Endothelial cell of umbilical vein (primary cell): Measurements from ENCODE around the gene CAMK2N1. TPM values are rescaled to one million over a fixed set of nuclear protein-coding genes. Genes with fewer than 3 reads are reported as not detected.

ENCODE experiments used
- BruUV-seq: library from RNA; stranded (reverse); fragments of 400-500 nt; replicated peaks from 2 replicates; lab custom pipeline; 2021; lab: Mats Ljungman, UMichigan
- CTCF ChIA-PET: fragments of 300-600, 350-600 bp; sonication (Branson Sonifier 250); formaldehyde crosslinking; loops from one replicate; lab custom pipeline; 2021; ENCODE audit warnings: antibody characterized with exemption, inconsistent platforms; lab: Charles Lee
- POLR2A ChIA-PET: fragments of 300-600, 350-600 bp; sonication (Branson Sonifier 250); formaldehyde crosslinking; loops from one replicate; lab custom pipeline; 2021; ENCODE audit warnings: antibody characterized with exemption, inconsistent platforms; lab: Charles Lee
- DNase-seq: peaks from one replicate; pipeline ENCODE4 v3.0.0-alpha.2; 2011; ENCODE audit warnings: low read depth, low spot score
- FAIRE-seq: peaks from 2 replicates; lab custom pipeline; 2011; peaks lifted over from hg19 to GRCh38; lab: Jason Lieb, UNC
- H2AFZ ChIP-seq: 2 replicates; pipeline ENCODE4 v1.6.0; 2012; ENCODE audit warnings: low read depth, low read length, control low read depth, inconsistent platforms
- H3K27ac ChIP-seq: 2 replicates; pipeline ENCODE4 v1.5.1; 2011; ENCODE audit warnings: low read depth, mild to moderate bottlenecking, control low read depth, low read length, moderate library complexity; ENCODE audit not compliant: insufficient read depth
- H3K27me3 ChIP-seq, 2 experiments: 2 replicates each; pipeline versions ENCODE4 v1.6.0 to v1.6.1; 2011; ENCODE audit warnings: low read length in 2 of 2, mixed read lengths in 1 of 2; ENCODE audit not compliant: control insufficient read depth in 2 of 2, insufficient read depth in 2 of 2
- H3K36me3 ChIP-seq, 2 experiments: 2 replicates in 1 of 2; 3 replicates in 1 of 2; pipeline ENCODE4 v1.5.1; 2011; ENCODE audit warnings: low read length in 2 of 2, mild to moderate bottlenecking in 1 of 2, moderate library complexity in 1 of 2; ENCODE audit not compliant: control insufficient read depth in 2 of 2, insufficient read depth in 2 of 2; ENCODE audit errors: extremely low read depth in 1 of 2
- H3K4me1 ChIP-seq: 3 replicates; pipeline ENCODE4 v1.5.1; 2011; ENCODE audit warnings: mild to moderate bottlenecking, low read length; ENCODE audit not compliant: control insufficient read depth, insufficient read depth; ENCODE audit errors: extremely low read depth
- H3K4me2 ChIP-seq: 2 replicates; pipeline ENCODE4 v1.6.1; 2011; ENCODE audit warnings: low read length, control low read depth, mixed read lengths; ENCODE audit not compliant: insufficient read depth
- H3K4me3 ChIP-seq, 3 experiments: fragments of 200-600 bp in 1 of 3; sonication (generic), shearing (Covaris generic) in 1 of 3; replicated peaks in 1 of 3; 2 replicates each; pipeline ENCODE4 v1.5.1; 2011 to 2016; ENCODE audit warnings: control low read depth in 3 of 3, low read length in 3 of 3, mild to moderate bottlenecking in 2 of 3, inconsistent platforms in 1 of 3, low read depth in 1 of 3, moderate library complexity in 1 of 3; ENCODE audit not compliant: insufficient read depth in 1 of 3
- H3K79me2 ChIP-seq: 2 replicates; pipeline ENCODE4 v1.6.0; 2012; ENCODE audit warnings: low read length, inconsistent platforms; ENCODE audit not compliant: control insufficient read depth, insufficient read depth
- H3K9ac ChIP-seq: replicated peaks from 2 replicates; pipeline ENCODE3; 2011; ENCODE audit warnings: low read length, control low read depth; ENCODE audit not compliant: insufficient read depth; ENCODE audit errors: extremely low read depth
- H3K9me1 ChIP-seq: replicated peaks from 3 replicates; pipeline ENCODE4 v1.6.0; 2011; ENCODE audit warnings: mild to moderate bottlenecking, low read length; ENCODE audit not compliant: control insufficient read depth, insufficient read depth; ENCODE audit errors: extremely low read depth
- H3K9me3 ChIP-seq: replicated peaks from 2 replicates; pipeline ENCODE4 v1.5.1; 2012; ENCODE audit warnings: low read length, inconsistent platforms; ENCODE audit not compliant: control insufficient read depth, insufficient read depth
- H4K20me1 ChIP-seq: replicated peaks from 2 replicates; pipeline ENCODE3; 2011; ENCODE audit warnings: mild to moderate bottlenecking, low read length; ENCODE audit not compliant: control insufficient read depth, insufficient read depth; ENCODE audit errors: extremely low read depth
- EZH2 ChIP-seq: IDR thresholded peaks from 2 replicates; pipeline ENCODE4 v1.6.1; 2012; ENCODE audit warnings: borderline replicate concordance, low read depth, mild to moderate bottlenecking, moderate library complexity, low read length, inconsistent platforms; ENCODE audit not compliant: severe bottlenecking
- FOS ChIP-seq: IDR thresholded peaks from 2 replicates; pipeline ENCODE4 v1.6.1; 2011; ENCODE audit warnings: mild to moderate bottlenecking, low read length, moderate library complexity, borderline replicate concordance; ENCODE audit not compliant: insufficient read depth
- GATA2 ChIP-seq: IDR thresholded peaks from 2 replicates; pipeline ENCODE4 v1.7.0; 2011; ENCODE audit warnings: low read depth, mild to moderate bottlenecking, moderate library complexity, mixed read lengths, low read length; ENCODE audit not compliant: insufficient read length, insufficient read depth
- JUN ChIP-seq: IDR thresholded peaks from 2 replicates; pipeline ENCODE4 v1.6.1; 2011; ENCODE audit warnings: borderline replicate concordance, low read depth; ENCODE audit not compliant: insufficient read length, insufficient read depth
- MAX ChIP-seq: IDR thresholded peaks from 2 replicates; pipeline ENCODE4 v1.6.1; 2011; ENCODE audit not compliant: insufficient read depth, insufficient read length
- MYC ChIP-seq: IDR thresholded peaks from one replicate; pipeline ENCODE4 v1.6.1; 2011; ENCODE audit warnings: mild to moderate bottlenecking, low read depth, low read length
- POLR2A ChIP-seq: IDR thresholded peaks from 2 replicates; pipeline ENCODE4 v1.6.1; 2012; ENCODE audit warnings: low read depth, mild to moderate bottlenecking, control low read depth, low read length
- POLR2AphosphoS5 ChIP-seq: IDR thresholded peaks from 2 replicates; pipeline ENCODE4 v1.6.1; 2012; ENCODE audit warnings: low read depth, mild to moderate bottlenecking, control low read depth, low read length, moderate library complexity; ENCODE audit not compliant: insufficient read depth
- dilution Hi-C: fragments of 300-500 bp; cut with MboI; formaldehyde crosslinking; loops from one replicate; pipeline ENCODE4 v1.15.0; 2019; ENCODE audit warnings: low sequenced_read_pairs; ENCODE audit not compliant: extremely low pct_ligation_motif_present
- intact Hi-C: fragments of 100-400 bp; cut with micrococcal nuclease; formaldehyde crosslinking; loops from one replicate; pipeline ENCODE4 v1.10.0; 2022
- polyA plus RNA-seq, 4 experiments: library from polyadenylated mRNA; depleted of rRNA in 3 of 4; stranded (reverse) in 3 of 4; unstranded in 1 of 4; fragments of >200 nt; gene quantifications; 2 replicates each; pipeline versions ENCODE4 v1.2.1 to v1.2.3, GENCODE V29; 2011 to 2012; ENCODE audit warnings: missing spikeins in 1 of 4
- total RNA-seq: library from RNA; stranded (reverse); gene quantifications from 2 replicates; pipeline ENCODE4 v1.2.3, GENCODE V29; 2021
- TF ChIP-seq, protein P1 (sequence below), 2 donors: IDR thresholded peaks; 1 replicate in 1 of 2; 2 replicates in 1 of 2; pipeline ENCODE4 v1.5.1; 2011; ENCODE audit warnings: low read length in 2 of 2, mild to moderate bottlenecking in 2 of 2, moderate library complexity in 2 of 2, control low read depth in 1 of 2, inconsistent platforms in 1 of 2, low read depth in 1 of 2; ENCODE audit not compliant: insufficient read depth in 1 of 2; ENCODE audit errors: extremely low read depth in 1 of 2

CAMK2N1 gene
- total and polyA plus RNA-seq, 2 donors (not counting 3 experiments of a cell fraction or from before 2014, with no cell fraction given): 3.3 to 18.3 TPM

DNA sequence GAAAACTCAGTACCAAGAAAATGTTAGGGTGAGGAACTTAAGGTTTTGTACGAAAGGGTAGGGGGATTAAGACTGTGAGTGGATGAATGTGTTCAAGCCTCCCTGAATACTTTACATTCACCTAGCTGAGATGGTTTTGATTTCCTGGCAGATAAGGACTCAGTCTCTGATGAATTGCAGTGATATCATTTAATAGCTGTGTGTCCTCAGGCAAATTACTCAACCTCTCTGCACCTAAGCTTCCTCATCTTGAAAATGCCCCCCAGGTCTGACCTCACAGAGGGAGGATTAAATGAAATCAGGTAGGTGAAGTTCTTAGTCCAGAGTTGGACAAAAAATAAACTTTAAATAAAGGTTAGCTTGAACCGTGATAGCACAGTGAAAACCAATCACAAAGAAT, 48.4 kb downstream of the CAMK2N1 start:
- ChIA-PET POLR2A (no interaction called here), CTCF (interaction anchor here (0.7 to 1.2 kb wide), 2 partner anchors 11 to 76 kb away, joined by 3 to 5 read pairs; no protein-coding TSS in a partner anchor)
- no peak overlapping the region for H3K27ac ChIP-seq
- H3K4me2 ChIP-seq: no peak overlapping the region
- H2AFZ ChIP-seq: no peak overlapping the region
- H3K9ac ChIP-seq: no peak overlapping the region
- intact Hi-C loops (no loop called here), dilution Hi-C loops (no loop called here)
- no peak for FAIRE-seq
- no peaks in the 10 kb centered on the region for H3K9me1 ChIP-seq
- H3K4me1 ChIP-seq: no peaks in the 10 kb centered on the region
- no peak for DNase-seq
- H3K79me2 ChIP-seq: no peaks in the 10 kb centered on the region
- no peaks in the 10 kb centered on the region for H3K36me3 ChIP-seq
- H3K4me3 ChIP-seq: no peak overlapping the region
- TF ChIP-seq POLR2AphosphoS5 (no peak), JUN (no peak)
- no peaks in the 10 kb centered on the region for H4K20me1 ChIP-seq
- H3K9me3 ChIP-seq: no peaks in the 10 kb centered on the region
- no peaks in the 10 kb centered on the region for H3K27me3 ChIP-seq
- no TSS peak for BruUV-seq

- Histone ChIP-seq H2AFZ (no peak overlapping the region), H3K4me1 (no peaks in the 10 kb centered on the region), H3K9me1 (no peaks in the 10 kb centered on the region), H3K4me3 (no peak overlapping the region), H3K27ac (no peak overlapping the region), H3K27me3 (no peaks in the 10 kb centered on the region), H3K36me3 (no peaks in the 10 kb centered on the region), H3K4me2 (no peak overlapping the region), H4K20me1 (no peaks in the 10 kb centered on the region), H3K9ac (no peak overlapping the region), H3K9me3 (no peaks in the 10 kb centered on the region), H3K79me2 (no peaks in the 10 kb centered on the region)
- FAIRE-seq: no peak
- intact Hi-C loops (no loop called here), dilution Hi-C loops (no loop called here)
- ChIA-PET POLR2A (no interaction called here), CTCF (interaction anchor here (2.5 kb wide), 1 partner anchor 11 kb away, joined by 11 read pairs; no protein-coding TSS in a partner anchor)
- TF ChIP-seq, protein P1, sequence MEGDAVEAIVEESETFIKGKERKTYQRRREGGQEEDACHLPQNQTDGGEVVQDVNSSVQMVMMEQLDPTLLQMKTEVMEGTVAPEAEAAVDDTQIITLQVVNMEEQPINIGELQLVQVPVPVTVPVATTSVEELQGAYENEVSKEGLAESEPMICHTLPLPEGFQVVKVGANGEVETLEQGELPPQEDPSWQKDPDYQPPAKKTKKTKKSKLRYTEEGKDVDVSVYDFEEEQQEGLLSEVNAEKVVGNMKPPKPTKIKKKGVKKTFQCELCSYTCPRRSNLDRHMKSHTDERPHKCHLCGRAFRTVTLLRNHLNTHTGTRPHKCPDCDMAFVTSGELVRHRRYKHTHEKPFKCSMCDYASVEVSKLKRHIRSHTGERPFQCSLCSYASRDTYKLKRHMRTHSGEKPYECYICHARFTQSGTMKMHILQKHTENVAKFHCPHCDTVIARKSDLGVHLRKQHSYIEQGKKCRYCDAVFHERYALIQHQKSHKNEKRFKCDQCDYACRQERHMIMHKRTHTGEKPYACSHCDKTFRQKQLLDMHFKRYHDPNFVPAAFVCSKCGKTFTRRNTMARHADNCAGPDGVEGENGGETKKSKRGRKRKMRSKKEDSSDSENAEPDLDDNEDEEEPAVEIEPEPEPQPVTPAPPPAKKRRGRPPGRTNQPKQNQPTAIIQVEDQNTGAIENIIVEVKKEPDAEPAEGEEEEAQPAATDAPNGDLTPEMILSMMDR (IDR thresholded peaks at IDR 0.05; ENCODE audit: extremely low read depth in 1 of 2, insufficient read depth in 1 of 2, low read depth in 1 of 2, low read length in 2 of 2): no peak
- TF ChIP-seq GATA2 (no peak), JUN (no peak), FOS (no peak), MYC (no peak), POLR2AphosphoS5 (no peak), MAX (no peak), EZH2 (no peak), POLR2A (no peak)
- no TSS peak for BruUV-seq
- DNase-seq: no peak
Observed at GRCh38 chr1:20432891-20433290, 53.1 kb downstream of the CAMK2N1 start.
